Suppressor macrophage treated with lipopolysaccharide for 4 hours (primary cell): ENCODE measurements around the gene TPRN.

Experiments
- DNase-seq: peaks from one replicate; pipeline ENCODE4 v3.0.0-alpha.2; 2020

TPRN gene

DNA sequence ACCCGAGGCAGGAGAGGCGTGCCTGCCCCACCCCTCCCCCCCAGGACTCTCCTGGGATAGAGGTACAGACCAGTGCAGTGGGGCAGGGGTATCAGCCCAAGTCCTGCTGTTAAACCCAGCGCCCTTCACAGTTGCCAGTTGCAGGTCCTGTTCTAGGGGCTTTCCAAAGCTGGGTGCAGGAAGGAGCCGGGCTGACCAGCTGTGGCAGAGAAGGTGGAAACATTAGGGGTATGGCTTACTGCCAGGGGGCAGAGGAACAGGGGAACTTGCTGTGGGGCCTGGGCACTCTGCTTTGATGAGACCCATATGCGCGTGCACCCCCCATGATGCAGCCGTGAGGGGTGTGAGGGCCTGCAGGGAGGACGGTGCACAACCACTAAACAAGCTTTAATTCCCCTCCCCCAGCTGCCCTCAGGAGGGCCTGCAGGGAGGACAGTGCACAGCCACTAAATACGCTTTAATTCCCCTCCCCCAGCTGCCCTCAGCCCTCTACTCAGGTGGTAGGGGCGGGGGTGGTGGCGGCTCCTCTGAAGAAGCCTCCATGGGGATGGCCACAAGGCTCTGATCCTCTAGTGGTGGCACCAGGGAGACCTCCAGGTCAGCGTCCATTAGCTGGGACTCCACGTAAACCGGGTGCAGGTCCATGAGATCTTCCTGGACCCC is 29.9 kb downstream of the TPRN start:
- no peak for DNase-seq

DNA sequence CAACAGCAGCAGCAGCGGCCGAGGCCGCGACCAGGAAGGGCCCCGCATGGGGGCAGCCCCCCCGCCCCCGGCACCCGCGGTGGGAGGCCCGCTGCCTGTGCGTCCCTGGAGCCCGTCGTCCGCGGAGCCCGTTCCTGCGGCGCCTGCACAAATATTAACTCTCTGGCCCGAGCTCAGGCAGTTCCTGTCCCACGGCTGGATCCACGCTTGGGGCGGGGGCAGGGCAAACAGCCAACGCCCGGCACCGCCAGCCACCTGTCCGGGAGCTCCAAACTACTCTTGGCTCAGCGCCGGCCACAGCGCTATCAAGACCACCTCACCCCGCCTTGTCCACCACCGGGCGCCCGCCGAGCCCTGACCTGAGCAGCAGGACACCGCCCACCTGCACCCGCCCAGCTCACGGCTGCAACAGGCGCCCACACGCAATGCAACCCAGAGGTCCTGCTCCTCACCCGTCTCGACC is 30.6 kb downstream of the TPRN start, which contains the start of gene LRRC26:
Gene LRRC26, minus strand, starts transcription at position 156 of the 463 bp plus-strand sequence. Its CDS starts 108 bp downstream, at position 48.
- no peak for DNase-seq

DNA sequence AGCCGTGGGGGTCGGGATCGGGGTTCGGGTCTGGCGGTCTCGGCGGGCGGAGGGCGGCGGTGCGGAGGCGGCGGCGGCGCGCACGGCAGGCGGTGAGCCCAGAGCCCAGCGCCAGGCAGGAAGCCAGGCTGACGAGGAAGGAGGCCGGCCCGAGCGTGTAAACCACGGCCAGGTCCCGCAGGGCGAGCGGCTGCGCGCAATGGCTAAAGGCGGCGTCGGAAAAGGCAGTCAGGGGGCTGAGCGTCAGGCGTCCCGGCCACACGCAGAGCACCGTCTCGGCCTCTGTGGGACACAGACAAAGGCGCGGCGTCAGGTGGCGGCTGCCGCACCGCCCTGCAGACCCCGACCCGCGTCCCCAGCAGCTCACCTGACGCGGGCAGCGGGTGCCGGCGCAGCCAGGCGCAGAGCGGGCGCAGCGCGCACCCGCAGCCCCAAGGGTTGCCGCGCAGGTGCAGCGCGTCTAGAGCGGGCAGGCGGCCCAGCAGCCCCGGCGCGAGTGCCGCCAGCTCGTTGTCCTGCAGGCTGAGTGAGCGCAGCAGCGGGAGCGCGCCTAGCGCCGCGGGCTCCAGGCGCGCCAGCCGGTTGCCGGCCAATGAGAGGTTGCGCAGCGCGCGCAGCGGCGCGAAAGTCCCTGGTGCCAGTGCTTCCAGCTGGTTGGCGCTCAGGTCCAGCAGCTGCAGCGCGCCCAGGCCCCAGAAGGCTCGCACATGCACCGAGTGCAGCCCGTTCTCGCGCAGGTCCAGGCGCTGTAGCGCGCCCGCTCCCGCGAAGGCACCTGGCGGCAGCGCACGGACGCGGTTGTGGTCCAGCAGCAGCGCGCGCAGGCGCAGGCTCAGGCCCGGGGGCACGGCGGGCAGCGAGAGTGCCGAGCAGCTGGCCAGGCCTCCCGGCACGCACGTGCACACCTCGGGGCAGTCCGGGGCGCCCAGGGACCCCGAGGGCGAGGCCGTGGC is 31.4 kb downstream of the TPRN start:
- DNase-seq, result no peak

DNA sequence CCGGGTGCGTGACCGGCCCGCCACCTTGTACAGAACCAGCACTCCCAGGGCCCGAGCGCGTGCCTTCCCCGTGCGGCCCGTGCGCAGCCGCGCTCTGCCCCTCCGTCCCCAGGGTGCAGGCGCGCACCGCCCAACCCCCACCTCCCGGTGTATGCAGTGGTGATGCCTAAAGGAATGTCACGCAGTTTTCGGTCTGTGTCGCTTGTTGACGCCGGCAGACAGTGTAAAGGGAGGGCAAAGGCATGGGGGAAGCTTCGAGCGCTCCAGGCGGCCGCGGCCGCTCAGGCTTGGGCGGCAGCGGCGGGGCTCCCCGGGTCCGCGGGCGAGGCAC is 32.0 kb downstream of the TPRN start:
- no peak for DNase-seq

DNA sequence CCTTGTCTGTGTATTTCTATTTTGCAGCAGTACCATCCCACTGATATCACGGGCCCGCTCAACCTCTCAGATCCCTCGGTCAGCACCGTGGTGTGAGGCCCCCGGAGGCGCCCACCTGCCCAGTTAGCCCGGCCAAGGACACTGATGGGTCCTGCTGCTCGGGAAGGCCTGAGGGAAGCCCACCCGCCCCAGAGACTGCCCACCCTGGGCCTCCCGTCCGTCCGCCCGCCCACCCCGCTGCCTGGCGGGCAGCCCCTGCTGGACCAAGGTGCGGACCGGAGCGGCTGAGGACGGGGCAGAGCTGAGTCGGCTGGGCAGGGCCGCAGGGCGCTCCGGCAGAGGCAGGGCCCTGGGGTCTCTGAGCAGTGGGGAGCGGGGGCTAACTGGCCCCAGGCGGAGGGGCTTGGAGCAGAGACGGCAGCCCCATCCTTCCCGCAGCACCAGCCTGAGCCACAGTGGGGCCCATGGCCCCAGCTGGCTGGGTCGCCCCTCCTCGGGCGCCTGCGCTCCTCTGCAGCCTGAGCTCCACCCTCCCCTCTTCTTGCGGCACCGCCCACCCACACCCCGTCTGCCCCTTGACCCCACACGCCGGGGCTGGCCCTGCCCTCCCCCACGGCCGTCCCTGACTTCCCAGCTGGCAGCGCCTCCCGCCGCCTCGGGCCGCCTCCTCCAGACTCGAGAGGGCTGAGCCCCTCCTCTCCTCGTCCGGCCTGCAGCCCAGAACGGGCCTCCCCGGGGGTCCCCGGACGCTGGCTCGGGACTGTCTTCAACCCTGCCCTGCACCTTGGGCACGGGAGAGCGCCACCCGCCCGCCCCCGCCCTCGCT is 32.6 kb downstream of the TPRN start:
- no peak for DNase-seq

DNA sequence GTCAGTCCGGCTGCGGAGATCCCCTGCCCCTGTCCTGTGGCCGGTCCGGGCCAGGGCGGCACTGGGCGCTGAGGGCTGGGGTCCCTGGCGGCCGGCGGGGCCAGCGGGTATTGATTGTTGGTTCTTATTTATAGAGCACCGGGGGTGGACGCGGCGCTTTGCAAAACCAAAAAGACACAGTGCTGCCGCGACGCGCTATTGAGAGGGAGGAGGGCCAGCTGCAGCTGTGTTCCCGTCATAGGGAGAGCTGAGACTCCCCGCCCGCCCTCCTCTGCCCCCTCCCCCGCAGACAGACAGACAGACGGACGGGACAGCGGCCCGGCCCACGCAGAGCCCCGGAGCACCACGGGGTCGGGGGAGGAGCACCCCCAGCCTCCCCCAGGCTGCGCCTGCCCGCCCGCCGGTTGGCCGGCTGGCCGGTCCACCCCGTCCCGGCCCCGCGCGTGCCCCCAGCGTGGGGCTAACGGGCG is 33.2 kb downstream of the TPRN start:
- DNase-seq, result no peak

DNA sequence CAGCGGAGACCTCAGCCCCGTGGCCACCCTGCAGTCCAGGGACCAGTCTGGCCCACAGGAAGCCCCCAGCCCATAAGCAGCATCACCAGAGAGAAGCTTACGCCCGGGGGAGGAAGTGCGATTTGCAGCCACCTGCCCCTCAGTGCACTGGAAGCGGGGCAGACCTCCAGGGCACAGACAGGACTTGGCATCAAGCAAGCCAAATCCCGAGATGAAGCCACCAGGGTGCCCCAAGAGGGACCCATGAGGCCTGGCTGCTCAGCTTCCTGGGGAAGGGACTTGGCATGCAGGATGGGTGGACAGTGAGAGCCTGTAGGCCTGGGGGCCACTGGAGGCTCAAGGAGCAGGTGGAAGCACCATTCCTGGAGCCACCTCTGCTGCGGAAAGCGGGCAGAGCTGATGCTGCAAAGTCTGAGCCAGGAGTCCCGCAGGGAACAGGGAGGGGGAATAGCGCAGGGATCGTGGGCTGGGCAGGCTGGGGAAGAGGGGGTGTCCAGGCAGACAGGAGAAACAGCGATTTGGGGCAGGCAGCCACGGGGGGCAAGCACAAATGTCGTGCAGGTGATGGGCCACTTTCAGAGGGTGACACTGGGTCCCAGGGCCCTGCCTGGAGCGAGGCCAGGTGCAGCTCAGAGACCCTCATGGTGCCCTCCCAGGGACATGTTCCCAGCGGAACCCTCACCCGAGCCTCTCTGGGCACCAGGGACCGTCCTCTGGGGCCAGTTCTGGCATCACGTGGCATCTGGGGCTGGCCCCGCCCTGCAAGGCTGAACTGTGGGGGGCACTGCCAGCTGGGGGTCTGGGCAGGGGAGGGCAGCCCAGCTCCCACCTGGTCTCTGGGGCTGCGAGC is 33.9 kb downstream of the TPRN start:
- no peak for DNase-seq

DNA sequence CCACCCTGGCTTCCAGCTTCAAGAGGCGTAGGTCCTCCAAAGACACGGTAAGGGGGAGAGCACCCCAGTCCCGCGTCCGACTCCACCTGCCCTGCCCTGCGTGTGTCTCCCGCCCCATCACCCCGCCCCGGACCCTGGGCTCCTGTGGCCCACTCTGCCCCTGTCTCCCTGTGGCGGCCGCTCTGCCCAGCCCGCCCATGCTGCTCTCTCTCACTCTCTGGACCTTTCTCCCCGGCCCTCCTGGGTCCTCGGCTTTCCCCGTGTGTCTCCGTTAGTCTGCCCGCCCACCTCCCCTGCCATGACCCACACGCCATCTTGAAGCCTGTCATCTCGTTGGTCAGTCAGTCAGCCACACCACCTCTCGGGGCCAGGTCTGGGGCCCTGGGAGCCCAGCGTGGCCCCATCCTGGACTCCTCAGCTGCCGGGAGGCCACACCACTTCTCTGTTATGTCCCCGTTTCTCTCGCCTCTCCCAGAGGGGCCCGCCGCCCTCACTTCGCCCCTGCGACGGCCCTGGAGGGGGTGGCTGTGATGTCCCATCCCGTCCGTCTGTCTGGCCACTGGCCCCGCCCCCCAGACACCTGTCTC is 35.2 kb downstream of the TPRN start:
- no peak for DNase-seq

DNA sequence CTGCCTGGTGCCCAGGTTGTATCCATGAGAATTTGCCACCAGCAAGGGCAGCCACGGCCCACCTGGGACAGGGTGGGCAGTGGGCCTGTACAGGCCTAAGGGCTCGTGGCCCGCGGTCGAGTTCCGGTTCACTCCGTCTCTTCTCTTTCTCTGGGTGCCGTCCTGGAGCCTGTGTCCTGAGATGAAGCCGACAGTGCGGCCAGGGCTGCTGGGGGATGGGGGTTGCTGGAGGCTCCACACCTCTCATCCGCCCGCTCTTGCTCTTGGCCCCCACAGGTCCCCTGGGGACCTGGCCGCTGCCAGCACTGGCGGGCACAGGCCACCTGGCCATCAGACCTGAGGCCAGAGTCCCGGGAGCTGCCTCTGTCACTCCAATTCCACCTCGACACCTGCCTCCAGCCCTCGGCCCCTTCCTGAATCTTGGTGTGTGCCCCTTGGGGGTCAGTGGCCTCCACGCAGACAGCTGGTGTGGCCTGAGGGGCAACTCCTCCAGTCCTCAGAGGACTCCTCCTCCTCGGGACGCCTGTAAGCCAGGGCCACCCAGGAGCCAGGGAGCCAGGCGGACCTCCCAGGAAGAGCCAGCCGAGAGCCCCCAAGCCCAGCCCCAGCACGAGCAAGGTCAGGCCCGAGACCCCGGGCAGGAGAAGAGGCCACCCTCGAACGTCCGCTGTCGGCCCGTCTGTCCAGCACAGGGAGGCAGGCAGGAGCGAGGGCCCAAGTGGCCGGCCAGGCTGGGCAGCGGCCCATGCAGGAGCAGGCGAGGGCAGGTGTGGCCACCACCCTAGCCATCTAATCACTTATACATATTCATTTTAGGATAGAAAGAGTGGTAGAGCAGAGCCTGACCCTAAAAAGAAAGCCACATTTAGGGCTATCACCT is 35.9 kb downstream of the TPRN start:
- DNase-seq, result no peak

DNA sequence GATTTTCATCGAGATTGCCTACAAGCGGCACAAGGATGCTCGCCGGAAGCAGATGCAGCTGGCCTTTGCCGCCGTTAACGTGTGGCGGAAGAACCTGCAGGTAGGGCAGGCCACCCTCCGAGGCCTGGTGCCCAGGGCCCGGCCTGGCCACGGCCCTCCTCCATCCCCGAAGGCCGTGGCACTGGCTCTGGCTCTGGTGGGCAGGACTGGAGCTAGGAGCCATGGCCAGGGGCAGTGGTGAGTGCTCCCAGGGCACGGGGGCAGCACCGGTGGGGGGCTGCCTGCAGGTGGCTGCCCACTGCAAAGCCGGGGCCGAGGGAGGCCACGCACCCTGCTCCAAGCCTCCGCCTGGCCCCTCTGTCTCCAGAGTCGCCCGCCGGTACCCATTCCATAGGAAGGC is 36.7 kb downstream of the TPRN start:
- DNase-seq, result no peak

DNA sequence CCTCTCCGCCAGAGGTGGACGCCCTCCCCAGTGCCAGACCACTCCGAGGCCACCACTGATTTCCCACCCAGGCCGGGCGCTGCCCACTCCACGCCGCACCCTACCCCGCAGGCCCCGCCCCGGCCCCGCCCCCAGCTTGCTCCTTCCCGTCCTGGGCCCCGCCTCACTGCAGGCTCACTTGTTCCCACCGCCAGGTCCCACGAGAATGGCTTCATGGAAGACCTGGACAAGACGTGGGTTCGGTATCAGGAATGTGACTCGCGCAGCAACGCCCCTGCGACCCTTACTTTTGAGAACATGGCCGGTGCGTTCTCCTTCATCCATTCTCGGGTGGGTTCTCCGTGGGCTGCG is 37.2 kb downstream of the TPRN start:
- DNase-seq, result no peak

DNA sequence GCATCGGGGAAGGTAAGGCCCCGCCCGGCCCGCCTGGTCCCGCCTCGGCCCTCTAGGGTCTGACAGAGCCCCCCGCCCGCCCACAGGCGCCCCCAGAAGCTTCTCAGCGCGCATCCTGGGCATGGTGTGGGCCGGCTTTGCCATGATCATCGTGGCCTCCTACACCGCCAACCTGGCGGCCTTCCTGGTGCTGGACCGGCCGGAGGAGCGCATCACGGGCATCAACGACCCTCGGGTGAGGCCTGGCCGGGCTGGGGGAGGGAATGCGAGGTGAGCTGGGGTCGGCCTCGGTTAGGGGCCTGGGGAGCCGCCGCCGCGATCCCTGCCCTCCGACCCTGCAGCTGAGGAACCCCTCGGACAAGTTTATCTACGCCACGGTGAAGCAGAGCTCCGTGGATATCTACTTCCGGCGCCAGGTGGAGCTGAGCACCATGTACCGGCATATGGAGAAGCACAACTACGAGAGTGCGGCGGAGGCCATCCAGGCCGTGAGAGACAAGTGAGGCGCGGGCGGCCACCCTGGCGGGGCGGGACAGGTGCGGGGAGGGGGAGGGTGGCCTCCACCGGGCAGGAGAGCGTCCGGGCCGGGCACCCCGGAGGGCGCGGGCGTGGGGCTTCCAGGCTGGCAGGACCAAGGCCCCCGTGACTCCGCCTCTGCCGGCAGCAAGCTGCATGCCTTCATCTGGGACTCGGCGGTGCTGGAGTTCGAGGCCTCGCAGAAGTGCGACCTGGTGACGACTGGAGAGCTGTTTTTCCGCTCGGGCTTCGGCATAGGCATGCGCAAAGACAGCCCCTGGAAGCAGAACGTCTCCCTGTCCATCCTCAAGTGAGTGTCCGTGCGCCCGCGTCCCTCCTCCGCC is 37.8 kb downstream of the TPRN start:
- no peak for DNase-seq

DNA sequence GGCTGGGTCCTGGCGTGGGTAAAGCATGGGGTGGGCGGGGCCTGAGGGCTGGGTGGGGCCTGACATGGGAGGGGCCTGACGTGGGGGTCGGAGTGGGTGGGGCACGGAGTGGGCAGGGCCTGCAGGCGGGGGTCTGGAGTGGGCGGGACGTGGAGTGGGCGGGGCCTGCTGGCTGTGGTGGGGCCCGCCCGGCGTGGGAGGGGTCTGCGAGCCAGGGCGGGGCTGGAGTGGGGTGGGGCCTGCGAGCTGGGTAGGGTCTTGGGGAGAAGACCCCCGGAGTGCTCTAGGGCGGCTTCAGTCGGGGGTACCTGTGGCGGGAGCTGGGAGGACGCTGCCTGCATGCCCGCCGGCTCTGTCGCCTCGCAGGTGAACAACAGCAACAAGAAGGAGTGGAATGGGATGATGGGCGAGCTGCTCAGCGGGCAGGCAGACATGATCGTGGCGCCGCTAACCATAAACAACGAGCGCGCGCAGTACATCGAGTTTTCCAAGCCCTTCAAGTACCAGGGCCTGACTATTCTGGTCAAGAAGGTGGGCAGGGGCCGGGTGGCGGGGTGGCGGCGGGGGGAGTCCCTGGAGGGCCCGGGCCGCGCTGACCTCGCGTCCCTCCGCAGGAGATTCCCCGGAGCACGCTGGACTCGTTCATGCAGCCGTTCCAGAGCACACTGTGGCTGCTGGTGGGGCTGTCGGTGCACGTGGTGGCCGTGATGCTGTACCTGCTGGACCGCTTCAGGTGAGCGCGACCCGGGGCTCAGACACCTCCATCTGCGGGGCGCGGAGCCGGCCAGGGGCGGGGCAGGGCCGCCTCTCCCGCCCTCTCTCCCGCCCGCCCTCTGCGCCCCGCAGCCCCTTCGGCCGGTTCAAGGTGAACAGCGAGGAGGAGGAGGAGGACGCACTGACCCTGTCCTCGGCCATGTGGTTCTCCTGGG is 38.7 kb downstream of the TPRN start:
- DNase-seq, result no peak

DNA sequence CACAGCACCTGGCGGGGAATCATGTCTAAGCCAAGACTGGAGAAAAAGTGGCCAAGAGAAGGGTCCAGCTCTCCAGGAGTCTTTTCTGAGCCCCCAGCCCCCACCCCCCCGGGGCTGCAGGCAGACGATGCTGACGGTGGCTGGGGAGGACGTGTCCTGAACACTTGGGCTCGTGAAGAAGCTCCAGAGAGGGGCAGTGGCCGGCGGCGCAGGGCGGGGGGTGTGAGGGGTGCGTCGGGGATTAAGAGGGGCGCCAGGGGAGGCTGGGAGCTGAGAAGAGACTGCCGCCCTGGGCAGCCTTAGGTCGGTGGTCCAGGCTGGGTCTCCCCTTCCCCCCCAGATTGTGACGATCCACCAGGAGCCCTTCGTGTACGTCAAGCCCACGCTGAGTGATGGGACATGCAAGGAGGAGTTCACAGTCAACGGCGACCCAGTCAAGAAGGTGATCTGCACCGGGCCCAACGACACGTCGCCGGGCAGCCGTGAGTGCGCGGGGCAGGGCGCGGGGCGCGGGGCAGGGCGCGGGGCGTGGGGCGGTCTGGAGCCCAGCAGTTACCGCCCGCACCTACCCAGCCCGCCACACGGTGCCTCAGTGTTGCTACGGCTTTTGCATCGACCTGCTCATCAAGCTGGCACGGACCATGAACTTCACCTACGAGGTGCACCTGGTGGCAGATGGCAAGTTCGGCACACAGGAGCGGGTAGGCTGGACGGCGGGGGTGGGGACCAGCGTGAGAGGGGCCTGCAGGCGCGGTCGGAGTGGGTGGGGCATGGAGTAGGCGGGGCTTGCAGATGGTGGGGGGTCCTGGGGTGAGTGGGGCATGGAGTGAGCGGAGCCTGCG is 39.6 kb downstream of the TPRN start:
- no peak for DNase-seq

DNA sequence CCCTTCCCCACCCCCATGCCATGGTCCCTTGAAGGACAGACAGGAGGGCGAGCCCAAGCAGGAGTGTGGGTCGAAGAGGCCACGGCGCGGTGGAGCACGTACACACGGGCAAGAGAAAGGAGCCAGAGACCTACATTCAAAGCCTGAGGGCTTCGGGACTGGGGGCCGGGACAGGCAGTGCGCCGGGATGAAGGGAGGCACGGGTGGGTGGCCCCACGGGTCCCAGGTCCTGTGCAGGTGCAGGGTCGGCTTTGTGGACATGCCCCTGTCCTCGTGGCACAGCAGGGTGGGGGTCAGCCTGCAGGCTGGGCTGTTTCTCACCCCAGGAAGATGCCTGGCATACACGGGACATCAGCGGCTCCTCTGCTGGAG is 40.5 kb downstream of the TPRN start:
- no peak for DNase-seq

DNA sequence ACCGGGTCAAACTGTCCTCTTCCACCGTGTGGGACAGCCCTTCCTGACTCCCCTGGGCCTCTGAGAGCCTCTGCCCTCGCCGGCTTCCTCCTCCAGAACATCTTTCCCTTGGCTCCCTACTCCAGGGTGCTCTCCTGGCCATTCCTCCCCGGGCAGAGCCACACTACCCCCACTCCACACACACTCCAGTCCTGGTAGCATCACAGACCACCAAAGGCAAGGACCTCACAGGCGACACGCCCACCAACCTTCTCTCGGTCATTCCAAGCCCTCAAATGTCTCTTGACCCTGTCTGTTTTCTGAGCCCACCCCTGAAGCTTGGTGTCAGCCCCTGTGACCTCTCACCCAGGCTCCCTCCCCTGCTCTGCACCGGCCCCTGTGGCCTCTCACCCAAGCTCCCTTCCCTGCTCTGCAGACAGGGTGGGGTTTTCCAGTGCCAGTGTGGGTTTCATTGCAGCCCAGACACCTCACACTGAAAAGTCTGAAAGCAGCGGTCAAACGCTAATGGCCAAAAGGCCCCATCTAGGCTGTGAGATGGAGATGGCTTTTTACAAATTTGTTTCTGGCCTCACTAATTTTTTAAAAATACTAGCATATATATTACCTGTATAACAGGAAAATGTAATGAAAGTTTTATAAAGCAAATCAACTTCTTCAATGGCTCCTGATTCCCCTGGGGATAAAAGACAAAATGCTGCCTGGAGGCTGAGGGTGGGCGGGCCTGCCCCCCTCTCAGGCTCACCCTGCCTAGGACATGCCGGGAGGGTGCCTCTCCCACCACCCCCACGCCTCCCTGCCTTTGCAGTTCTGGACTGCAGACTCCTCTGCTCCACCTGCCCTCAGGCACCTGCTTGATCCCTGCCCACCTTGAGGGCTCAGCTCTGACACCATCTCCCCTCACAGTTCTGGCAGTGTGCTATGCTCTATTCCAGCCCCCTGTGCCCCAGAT is 41.2 kb downstream of the TPRN start:
- no peak for DNase-seq

DNA sequence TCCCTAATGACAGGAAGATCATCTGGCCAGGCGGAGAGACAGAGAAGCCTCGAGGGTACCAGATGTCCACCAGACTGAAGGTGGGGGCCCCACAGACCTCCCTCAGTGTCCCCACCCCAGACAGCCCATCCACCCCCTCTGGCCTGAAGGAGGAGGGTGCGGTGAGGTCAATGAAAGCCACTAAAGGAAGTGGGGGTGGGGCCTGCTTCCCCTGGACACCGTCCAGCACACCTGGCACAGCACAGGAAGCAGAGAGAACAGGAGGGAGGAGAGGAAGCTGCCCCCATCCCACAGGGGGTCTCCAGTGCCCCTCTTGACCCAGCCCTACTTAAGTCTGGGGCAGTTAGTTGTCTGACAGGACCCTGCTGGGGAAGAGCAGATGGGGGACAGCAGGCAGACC is 41.9 kb downstream of the TPRN start:
- DNase-seq, result no peak
